K562 (cell line): ENCODE measurements around the gene CALHM4. TPM values are rescaled to one million over a fixed set of nuclear protein-coding genes. Genes with fewer than 3 reads are reported as not detected.
A peak's percentile ranks its signal among the peaks of the same experiment; 100 is the strongest.

Experiments used
- ATAC-seq: fragments of 200-7000 bp; cut with Tn5 transposase; 3 replicates; pipeline ENCODE4 v1.9.1; 2020; ENCODE audit warnings: moderate library complexity
- BruUV-seq: library from RNA; stranded (reverse); fragments of 400-500 nt; replicated peaks from 2 replicates; lab custom pipeline; 2021; lab: Mats Ljungman, UMichigan
- CTCF ChIA-PET: fragments of 300-600 bp; formaldehyde crosslinking; extraction: SDS; loops from one replicate; lab custom pipeline; 2021; ENCODE audit warnings: low intra/inter-chr PET ratio; lab: Yijun Ruan, JAX
- POLR2A ChIA-PET: fragments of 300-600, 350-650 bp; sonication (Branson Sonifier 250); formaldehyde crosslinking; extraction: SDS; loops from one replicate; lab custom pipeline; 2021; ENCODE audit warnings: antibody characterized with exemption, inconsistent platforms; lab: Yijun Ruan, JAX
- DNase-seq, 4 experiments: peaks; one replicate each; pipeline versions ENCODE4 v3.0.0 to v3.0.0-alpha.2; 2011 to 2018; ENCODE audit warnings: low spot score in 3 of 4, mixed read lengths in 3 of 4; ENCODE audit errors: extremely low read depth in 1 of 4
- FAIRE-seq: peaks from 2 replicates; lab custom pipeline; 2011; peaks lifted over from hg19 to GRCh38; lab: Jason Lieb, UNC
- H2AFZ ChIP-seq: 2 replicates; pipeline ENCODE4 v1.6.0; 2011; ENCODE audit warnings: low read depth, low read length, control low read depth, inconsistent platforms
- H3K27ac ChIP-seq: fragments of 200-600 bp; 3 replicates; pipeline ENCODE4 v1.8.0; 2011; ENCODE audit warnings: low read depth, mild to moderate bottlenecking, control low read depth, inconsistent platforms, low read length, moderate library complexity, mixed read lengths; ENCODE audit errors: extremely low read depth
- H3K27me3 ChIP-seq, 2 experiments: fragments of 300-600 bp in 1 of 2; 2 replicates in 1 of 2; 3 replicates in 1 of 2; pipeline versions ENCODE4 v1.6.0 to v1.8.0; 2011; ENCODE audit warnings: inconsistent platforms in 2 of 2, low read length in 2 of 2, mild to moderate bottlenecking in 1 of 2, mixed read lengths in 1 of 2, moderate library complexity in 1 of 2; ENCODE audit not compliant: control insufficient read depth in 2 of 2, insufficient read depth in 2 of 2
- H3K36me3 ChIP-seq: fragments of 300-600 bp; 3 replicates; pipeline ENCODE4 v1.8.0; 2011; ENCODE audit warnings: mild to moderate bottlenecking, low read length, inconsistent platforms; ENCODE audit not compliant: control insufficient read depth, insufficient read depth
- H3K4me1 ChIP-seq, 2 experiments: fragments of 200-600 bp in 1 of 2; replicated peaks in 1 of 2; 2 replicates in 1 of 2; 3 replicates in 1 of 2; pipeline versions ENCODE4 v1.5.1 to v1.8.0; 2011; ENCODE audit warnings: inconsistent platforms in 2 of 2, low read length in 2 of 2, mild to moderate bottlenecking in 1 of 2, mixed read lengths in 1 of 2, moderate library complexity in 1 of 2; ENCODE audit not compliant: control insufficient read depth in 2 of 2, insufficient read depth in 2 of 2
- H3K4me2 ChIP-seq: 2 replicates; pipeline ENCODE4 v1.6.1; 2011; ENCODE audit warnings: low read length, control low read depth, inconsistent platforms, mixed read lengths; ENCODE audit not compliant: insufficient read depth
- H3K4me3 ChIP-seq: fragments of 200-600 bp; sonication (generic), shearing (Covaris generic); 2 replicates; pipeline ENCODE4 v1.5.1; 2016; ENCODE audit warnings: control low read depth, inconsistent platforms
- H3K79me2 ChIP-seq: fragments of 200-600 bp; 3 replicates; pipeline ENCODE4 v1.8.0; 2011; ENCODE audit warnings: low read length, inconsistent platforms; ENCODE audit not compliant: control insufficient read depth, insufficient read depth
- H3K9ac ChIP-seq, 2 experiments: 2 replicates each; pipeline versions ENCODE4 v1.6.0 to v1.6.1; 2011; ENCODE audit warnings: low read depth in 2 of 2, low read length in 2 of 2, control low read depth in 1 of 2, inconsistent platforms in 1 of 2, mild to moderate bottlenecking in 1 of 2, mixed read lengths in 1 of 2; ENCODE audit not compliant: insufficient read depth in 1 of 2
- H3K9me1 ChIP-seq: one replicate; pipeline ENCODE4 v1.6.0; 2011; ENCODE audit warnings: inconsistent platforms, mild to moderate bottlenecking, low read length, moderate library complexity; ENCODE audit not compliant: control insufficient read depth, insufficient read depth
- H3K9me3 ChIP-seq: replicated peaks from 2 replicates; pipeline ENCODE4 v1.5.1; 2011; ENCODE audit warnings: low read depth, low read length, inconsistent platforms; ENCODE audit not compliant: control insufficient read depth, insufficient read depth
- H4K20me1 ChIP-seq: replicated peaks from 2 replicates; pipeline ENCODE4 v1.6.1; 2011; ENCODE audit warnings: low read length, inconsistent platforms, mixed read lengths; ENCODE audit not compliant: control insufficient read depth, insufficient read depth
- CEBPG ChIP-seq, 3 experiments: fragments of 200-800 bp in 1 of 3; sonication (Bioruptor generic) in 1 of 3; sonication (generic) in 1 of 3; formaldehyde crosslinking in 1 of 3; IDR thresholded peaks in 2 of 3; conservative IDR thresholded peaks in 1 of 3; 2 replicates each; pipeline versions ENCODE4 v1.6.1 to v1.8.0; 2016 to 2022; ENCODE audit warnings: missing compliant biosample characterization in 2 of 3, missing genetic modification characterization in 2 of 3, mild to moderate bottlenecking in 1 of 3, missing genetic modification reagents in 1 of 3
- GABPA ChIP-seq: fragments of 200-800 bp; sonication (Bioruptor generic); conservative IDR thresholded peaks from 2 replicates; pipeline ENCODE4 v1.6.1; 2016; ENCODE audit warnings: low read depth, missing genetic modification characterization, missing compliant biosample characterization
- NFXL1 ChIP-seq: fragments of 450-650 bp; formaldehyde crosslinking; IDR thresholded peaks from 2 replicates; pipeline ENCODE4 v1.4.0; 2021; ENCODE audit warnings: mild to moderate bottlenecking
- TGIF2 ChIP-seq: sonication (generic); formaldehyde crosslinking; IDR thresholded peaks from 2 replicates; pipeline ENCODE4 v1.8.1; 2022; ENCODE audit warnings: mild to moderate bottlenecking, missing genetic modification reagents, moderate library complexity
- ZNF316 ChIP-seq: fragments of 450-650 bp; IDR thresholded peaks from 2 replicates; pipeline ENCODE4 v1.6.1; 2016
- ZNF561 ChIP-seq: fragments of 450-650 bp; formaldehyde crosslinking; conservative IDR thresholded peaks from 2 replicates; pipeline ENCODE4 v1.4.0; 2020; ENCODE audit warnings: mild to moderate bottlenecking, moderate library complexity
- ZNF668 ChIP-seq: fragments of 250-450 bp; sonication (Bioruptor Pico); IDR thresholded peaks from 2 replicates; pipeline ENCODE4 v1.8.0; 2022; ENCODE audit warnings: mild to moderate bottlenecking, inconsistent platforms
- ZNF707 ChIP-seq: fragments of 250-450 bp; sonication (Bioruptor Pico); conservative IDR thresholded peaks from 2 replicates; pipeline ENCODE4 v1.8.0; 2022; ENCODE audit warnings: inconsistent platforms, mild to moderate bottlenecking, moderate library complexity
- WGBS: fragments of 100-300 bp; shearing (Covaris generic); methylation state at CpG from one replicate; pipeline ENCODE4 v1.1.6; 2016; ENCODE audit warnings: low coverage, mixed read lengths; ENCODE audit not compliant: insufficient coverage; ENCODE audit errors: missing lambda C conversion rate; 5-methylcytosine and 5-hydroxymethylcytosine counted together
- in situ Hi-C: fragments of 300-500 bp; cut with MboI; formaldehyde crosslinking; loops from 4 replicates; pipeline ENCODE4 v1.15.0; 2018; ENCODE audit warnings: inconsistent platforms, mixed read lengths
- intact Hi-C: fragments of 100-400 bp; cut with micrococcal nuclease; formaldehyde crosslinking; loops from 2 replicates; pipeline ENCODE4 v1.14.2; 2022
- polyA plus RNA-seq, 8 experiments: library from polyadenylated mRNA; depleted of rRNA in 4 of 8; stranded (reverse) in 5 of 8; unstranded in 3 of 8; fragments of >200 nt; fragmentation: Nextera tagmentation in 2 of 8; fragmentation: Illumina TruSeq in 1 of 8; extraction: Ambion mirVana in 2 of 8; extraction: Trizol in 1 of 8; gene quantifications; 2 replicates each; pipeline versions ENCODE4 v1.2.1 to v1.2.3, GENCODE V29; 2011 to 2014; ENCODE audit warnings: inconsistent platforms in 1 of 8, missing spikeins in 1 of 8
- total RNA-seq, 7 experiments: library from RNA; depleted of rRNA in 6 of 7; stranded (reverse); fragments of >200 nt in 6 of 7; fragmentation: Illumina TruSeq in 2 of 7; extraction: Trizol in 2 of 7; gene quantifications; 2 replicates each; pipeline versions ENCODE4 v1.2.1 to v1.2.3, GENCODE V29; 2011 to 2021; ENCODE audit warnings: low replicate concordance in 1 of 7

Gene CALHM4
- total and polyA plus RNA-seq, 9 of the 15 experiments (the other 6 are each of a cell fraction or from before 2014, with no cell fraction given) = not detected

DNA sequence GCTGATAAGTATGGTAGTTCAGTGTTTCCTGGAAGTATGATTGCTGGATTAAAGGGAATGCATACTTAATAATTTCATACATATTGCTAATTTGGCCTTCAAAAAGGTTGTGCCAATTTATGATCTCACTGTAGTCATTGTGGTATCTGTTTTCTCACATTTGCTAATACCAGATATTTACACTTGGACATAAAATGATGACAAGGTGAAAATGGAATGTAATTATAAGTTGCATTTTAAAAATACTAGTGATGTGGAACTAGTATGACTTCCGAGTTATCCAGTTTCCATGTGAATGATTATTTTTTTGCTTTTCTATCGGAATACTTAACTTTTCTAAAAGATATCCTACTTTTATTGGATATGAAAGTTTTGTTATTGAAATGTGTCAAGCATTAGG, 33.2 kb downstream of the CALHM4 start:
- no peaks in the 10 kb centered on the region for H3K79me2 ChIP-seq
- in situ Hi-C loops = no loop called here
- no peak for FAIRE-seq

DNA sequence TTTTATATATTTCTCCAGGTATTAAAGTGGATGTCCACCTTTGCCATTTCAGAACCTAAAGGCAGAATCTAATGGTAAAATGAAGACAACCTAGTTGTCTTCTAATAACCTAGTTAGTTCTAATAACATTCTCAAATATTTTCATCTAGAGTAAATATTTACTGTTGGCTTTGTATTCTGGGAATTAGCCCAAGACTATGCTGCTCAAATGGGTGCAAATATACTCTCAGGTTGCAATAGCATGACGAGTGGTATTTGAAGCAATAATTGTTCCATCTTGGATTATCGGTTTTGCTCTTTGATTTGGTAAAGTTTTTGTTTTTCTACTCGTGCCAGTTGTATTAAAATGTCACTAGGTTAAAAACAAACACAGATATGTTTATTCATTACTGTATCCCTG, 41.7 kb downstream of the CALHM4 start:
- WGBS = 73% methylated on average over 3 of the region's 3 CpGs
- intact Hi-C loops (no loop called here), in situ Hi-C loops (no loop called here)
- Histone ChIP-seq H3K4me1 (no peaks in the 10 kb centered on the region), H3K9me1 (no peaks in the 10 kb centered on the region), H3K27ac (no peak overlapping the region), H3K79me2 (no peaks in the 10 kb centered on the region), H3K36me3 (peaks cover 38% of the 10 kb centered on the region), H3K4me3 (no peak overlapping the region), H3K9me3 (no peaks in the 10 kb centered on the region), H3K27me3 (no peaks in the 10 kb centered on the region), H3K4me2 (no peak overlapping the region), H4K20me1 (no peaks in the 10 kb centered on the region), H3K9ac (no peak overlapping the region), H2AFZ (no peak overlapping the region)
- FAIRE-seq (no peak), DNase-seq (no peak), ATAC-seq (no peak)
- no TSS peak for BruUV-seq
- ChIA-PET CTCF (no interaction called here), POLR2A (no interaction called here)
- TF ChIP-seq NFXL1 (CRISPR knock-in tag) (no peak), ZNF707 (CRISPR knock-in tag) (no peak), TGIF2 (CRISPR knock-in tag) (no peak), GABPA (tag) (no peak), CEBPG (CRISPR knock-in tag; IDR thresholded peaks at IDR 0.05) (no peak), CEBPG (tag; conservative IDR thresholded peaks at IDR 0.05 in 1 of 2, IDR thresholded peaks at IDR 0.05 in 1 of 2) (no peak), ZNF561 (CRISPR knock-in tag) (no peak)

More for the DNA sequence above, 33.2 kb downstream of the CALHM4 start:
- no peaks in the 10 kb centered on the region for H3K9me1 ChIP-seq
- intact Hi-C loops = no loop called here
- DNase-seq = no peak
- no peaks in the 10 kb centered on the region for H3K27me3 ChIP-seq
- H2AFZ ChIP-seq = no peak overlapping the region
- CTCF ChIA-PET = no interaction called here
- no peak overlapping the region for H3K27ac ChIP-seq
- TF ChIP-seq ZNF668 = no peak
- peak; percentile 77 for TF ChIP-seq ZNF316
- TF ChIP-seq, all 486 proteins: peak for 1
- Histone ChIP-seq H3K4me1 (no peaks in the 10 kb centered on the region), H3K9ac (no peak overlapping the region), H3K4me3 (no peak overlapping the region), H3K9me3 (no peaks in the 10 kb centered on the region; the same call in 1 of the 2 replicates), H3K4me2 (no peak overlapping the region), H3K36me3 (peaks cover 80% of the 10 kb centered on the region), H4K20me1 (no peaks in the 10 kb centered on the region)
- 97% methylated on average over 2 of the region's 2 CpGs for WGBS
- no peak for ATAC-seq
- no TSS peak for BruUV-seq
- POLR2A ChIA-PET = interaction anchor here (0.8 kb wide), 1 partner anchor 17 kb away, joined by 5 read pairs; no protein-coding TSS in a partner anchor
